Cardiac septum (tissue), 1 donor: ENCODE results near the gene TIMM17A. TPM values are rescaled to one million over a fixed set of nuclear protein-coding genes. Genes with fewer than 3 reads are reported as not detected.

Experiments
- DNase-seq: peaks from one replicate; pipeline ENCODE4 v3.0.0-alpha.2; 2020; ENCODE audit warnings: low spot score
- intact Hi-C: fragments of 100-400 bp; cut with DNase I; formaldehyde crosslinking; loops from one replicate; pipeline ENCODE4 v1.14.0; 2022
- long read RNA-seq: library from polyadenylated mRNA; unstranded; transcript quantifications from one replicate; pipeline ENCODE4 v2.0.0, GENCODE V29; 2021
- total RNA-seq: library from RNA; stranded (reverse); fragmentation: NEBNext Ultra II Directional; extraction: Animal tissue kit (Norgen Biotek cat#: 25700); gene quantifications from one replicate; pipeline ENCODE4 v1.2.1, GENCODE V29; 2021
- donor health status: DM: no; HTN: no; CAD: no.

The TIMM17A gene
- total RNA-seq: 79.1 TPM
- long read RNA-seq, transcript TIMM17A-201 (6 exons, 1,659 nt): major isoform, 113 of 147 reads
- long read RNA-seq, partial matches to known transcripts: 26 of 147 reads
- long read RNA-seq, other reads (novel, unspliced or antisense): 7 of 147 reads

- DNase-seq: peak; percentile 99
- intact Hi-C loops: loop anchor here (5.0 kb wide), 1 partner anchor 128 kb away; the partner anchor contains the start of gene IPO9
Observed at GRCh38 chr1:201955009-201955728, at the start of gene TIMM17A. Gene TIMM17A, plus strand, starts transcription at chr1:201955503. Its CDS starts 24 bp downstream, at chr1:201955527.

GRCh38 chr1:201906336-201906735 is 49.0 kb upstream of the TIMM17A start:
- DNase-seq: no peak
- intact Hi-C loops: loop anchor here (5.0 kb wide), 1 partner anchor 36 kb away; no protein-coding TSS in a partner anchor

DNA sequence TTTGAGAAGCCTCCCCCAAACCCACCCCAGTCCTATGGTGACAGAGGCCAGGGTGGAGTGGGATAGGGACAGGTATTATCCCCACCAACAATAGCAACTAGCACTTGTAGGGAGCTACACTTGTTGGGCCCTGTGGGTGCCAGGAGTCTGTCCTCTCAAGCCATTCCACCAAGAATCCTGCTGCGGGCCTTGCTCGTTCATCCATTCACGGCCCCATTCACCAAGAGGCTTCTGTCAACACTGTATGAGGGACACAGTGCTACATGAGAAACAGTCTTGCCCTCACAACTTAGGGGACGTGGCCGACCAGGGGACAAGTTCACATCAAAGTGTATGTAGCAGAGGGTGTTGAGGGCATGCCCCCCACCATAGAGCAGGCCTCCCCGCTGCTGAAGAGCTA is 47.7 kb upstream of the TIMM17A start:
- no peak for DNase-seq
- intact Hi-C loops: loop anchor here (5.0 kb wide), 1 partner anchor 35 kb away; no protein-coding TSS in a partner anchor

DNA sequence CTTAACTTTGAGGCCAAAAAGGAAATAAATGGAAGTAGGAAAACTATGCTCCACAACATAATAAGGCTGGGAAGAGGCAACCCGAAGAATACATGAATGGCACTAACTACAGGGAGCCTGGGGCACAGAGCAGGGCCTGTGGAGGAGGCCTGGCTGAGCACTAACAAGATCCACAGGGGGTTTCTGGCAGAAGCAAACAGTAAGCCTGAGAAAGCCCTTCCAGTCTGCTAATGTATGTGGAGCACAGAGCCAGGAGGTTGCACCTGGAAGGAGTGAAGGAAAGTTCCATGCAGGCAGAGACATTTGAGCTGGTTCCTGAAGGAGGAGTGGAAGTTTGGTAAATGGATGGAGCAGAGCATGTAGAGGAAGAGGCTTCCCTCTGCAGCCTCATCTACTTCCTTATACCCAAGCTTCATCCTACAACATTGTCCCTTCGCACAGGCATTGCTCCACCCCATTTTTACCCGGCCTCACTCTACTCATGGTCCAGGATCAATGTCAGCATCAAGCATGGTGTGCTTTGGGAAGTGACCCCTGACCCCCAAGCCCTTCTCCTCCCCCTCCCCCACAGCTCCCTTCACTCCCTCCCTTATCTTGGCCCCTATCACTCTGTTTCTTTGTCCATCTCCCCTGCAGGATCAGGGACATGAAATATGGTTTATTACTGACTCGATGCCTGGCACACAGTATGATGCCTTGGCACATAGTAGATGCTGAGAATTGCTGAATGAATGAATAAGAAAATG is 43.3 kb upstream of the TIMM17A start:
- intact Hi-C loops: no loop called here
- DNase-seq: no peak

- intact Hi-C loops: no loop called here
- no peak for DNase-seq
Observed at GRCh38 chr1:201912832-201913231, 42.5 kb upstream of the TIMM17A start.

DNA sequence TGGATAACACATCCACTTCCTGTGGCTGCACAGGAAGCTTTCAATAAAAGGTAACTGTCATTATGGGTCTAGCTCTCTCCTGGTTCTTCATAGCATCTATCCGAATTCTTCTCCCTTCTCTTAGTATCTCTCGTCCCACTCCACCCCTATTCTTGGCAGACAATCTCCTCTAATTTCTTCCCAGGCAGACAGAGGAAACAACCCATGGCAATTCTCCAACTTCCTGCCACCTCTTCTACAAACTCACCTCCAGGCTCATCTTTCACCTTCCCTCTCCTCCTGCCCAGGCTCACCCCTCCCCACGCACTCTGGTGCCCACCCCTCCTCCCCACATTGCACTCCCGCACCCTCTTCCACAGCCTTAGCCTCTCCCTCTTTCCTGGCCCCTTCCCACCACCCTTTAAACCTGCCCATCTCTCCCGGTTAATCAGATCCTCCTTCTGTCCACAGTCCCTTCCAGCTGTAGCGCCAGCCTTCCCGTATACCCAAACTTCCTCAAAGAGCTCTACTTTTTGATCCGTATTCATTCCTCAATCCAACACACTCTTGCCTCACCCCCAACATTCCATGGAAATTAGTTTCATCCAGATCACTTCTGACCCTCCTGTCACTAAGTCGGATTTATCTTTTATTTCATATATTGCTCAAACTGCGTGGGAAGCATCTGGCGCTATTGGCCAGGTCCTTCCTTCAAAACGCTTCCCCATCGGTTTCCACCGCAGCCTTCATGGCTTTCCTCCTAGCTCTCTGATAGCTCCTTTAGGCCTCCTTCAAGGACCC is 40.7 kb upstream of the TIMM17A start:
- intact Hi-C loops: no loop called here

DNA sequence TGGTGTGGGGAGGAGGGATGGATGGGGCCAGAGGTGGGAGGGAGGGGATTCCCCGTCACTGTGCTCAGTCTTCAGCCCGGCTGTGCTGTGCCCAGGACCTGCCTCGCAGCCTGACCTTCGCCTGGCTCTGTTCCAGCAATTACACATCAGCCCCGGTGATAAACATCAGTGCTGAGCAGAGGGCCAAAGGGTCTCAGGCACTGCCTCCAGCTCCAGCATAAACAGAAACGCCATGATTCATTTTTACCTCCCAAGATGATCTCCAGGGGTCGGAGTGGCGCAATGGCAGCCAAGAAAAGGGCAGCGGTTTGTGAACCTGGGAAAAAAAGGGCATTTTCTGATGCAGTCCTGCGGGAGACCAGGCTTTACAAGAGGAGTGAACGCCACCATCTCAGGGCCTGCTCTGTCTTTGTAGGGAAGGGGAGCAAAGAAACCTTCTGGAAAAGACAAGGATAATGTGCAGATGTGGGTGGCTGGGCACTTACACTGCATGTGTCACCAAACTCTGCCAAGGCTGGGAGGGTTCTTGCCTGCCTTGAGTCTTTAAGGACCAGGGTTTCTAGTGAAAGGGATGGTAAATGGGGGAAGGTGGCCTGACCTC is 38.6 kb upstream of the TIMM17A start:
- intact Hi-C loops: no loop called here
- no peak for DNase-seq

More for the DNA sequence above, 40.7 kb upstream of the TIMM17A start:
- DNase-seq: no peak

GRCh38 chr1:201917362-201918033 is 37.8 kb upstream of the TIMM17A start:
- intact Hi-C loops: no loop called here
- DNase-seq: no peak

- intact Hi-C loops: no loop called here
Observed at GRCh38 chr1:201918343-201918742, 37.0 kb upstream of the TIMM17A start.

DNA sequence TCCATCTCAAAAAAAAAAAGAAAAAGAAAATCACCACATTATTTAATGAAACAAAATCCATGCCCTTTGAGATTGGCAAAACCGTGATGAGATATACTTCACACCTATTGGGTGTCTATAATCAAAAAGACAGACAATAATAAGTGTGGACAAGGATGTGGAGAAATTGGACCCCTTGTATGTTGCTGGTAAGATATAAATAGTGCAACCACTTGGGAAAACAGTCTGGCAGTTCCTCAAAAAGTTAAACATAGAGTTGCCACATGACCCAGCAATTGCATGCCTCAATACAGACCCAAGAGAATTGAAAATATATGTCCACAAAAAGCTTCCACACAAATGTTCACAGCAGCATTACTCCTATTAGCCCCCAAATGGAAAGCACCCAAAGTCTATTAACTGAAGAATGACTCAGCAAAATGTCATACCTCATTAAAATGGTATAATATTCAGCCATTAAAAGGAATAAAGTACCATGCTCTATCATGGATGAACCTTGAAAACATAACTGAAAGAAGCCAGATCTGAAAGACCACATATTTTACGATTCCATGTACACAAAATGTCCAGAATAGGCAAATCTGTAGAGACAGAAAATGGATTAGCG is 33.2 kb upstream of the TIMM17A start:
- no peak for DNase-seq
- intact Hi-C loops: no loop called here

More at GRCh38 chr1:201918343-201918742, 37.0 kb upstream of the TIMM17A start:
- no peak for DNase-seq

GRCh38 chr1:201925301-201925567 is 30.1 kb upstream of the TIMM17A start:
- no peak for DNase-seq
- intact Hi-C loops: no loop called here

DNA sequence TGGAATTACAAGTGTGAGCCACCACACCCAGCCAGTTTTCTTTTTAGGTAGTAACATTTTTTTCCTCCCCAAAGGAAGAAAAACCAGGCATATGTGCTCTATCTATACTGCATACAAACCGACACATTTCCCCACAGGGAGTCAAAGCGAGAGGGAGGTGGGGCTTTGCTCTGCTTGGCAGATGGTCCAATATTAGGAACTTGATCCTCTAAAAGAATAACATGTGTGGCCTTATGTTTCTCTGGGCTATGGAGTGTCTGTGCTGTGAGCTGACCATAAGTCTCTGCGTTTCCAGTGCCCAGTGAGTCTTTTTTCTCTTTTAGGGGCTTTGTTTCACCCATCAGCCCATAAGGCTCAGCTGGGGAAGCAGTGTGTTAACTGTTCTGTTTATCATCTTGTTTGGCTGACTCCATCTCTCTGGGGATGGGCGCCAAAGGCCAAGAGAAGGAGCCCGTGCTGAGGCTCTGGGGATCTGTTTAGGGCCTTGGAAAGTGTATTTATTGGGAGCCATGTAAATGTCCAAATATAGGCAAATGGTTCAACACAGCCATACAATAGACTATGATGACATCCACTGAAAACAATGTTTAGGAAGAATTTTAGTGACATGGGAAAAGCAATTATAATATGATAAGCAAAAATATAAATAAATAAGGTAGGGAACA is 29.2 kb upstream of the TIMM17A start:
- no peak for DNase-seq
- intact Hi-C loops: no loop called here

DNA sequence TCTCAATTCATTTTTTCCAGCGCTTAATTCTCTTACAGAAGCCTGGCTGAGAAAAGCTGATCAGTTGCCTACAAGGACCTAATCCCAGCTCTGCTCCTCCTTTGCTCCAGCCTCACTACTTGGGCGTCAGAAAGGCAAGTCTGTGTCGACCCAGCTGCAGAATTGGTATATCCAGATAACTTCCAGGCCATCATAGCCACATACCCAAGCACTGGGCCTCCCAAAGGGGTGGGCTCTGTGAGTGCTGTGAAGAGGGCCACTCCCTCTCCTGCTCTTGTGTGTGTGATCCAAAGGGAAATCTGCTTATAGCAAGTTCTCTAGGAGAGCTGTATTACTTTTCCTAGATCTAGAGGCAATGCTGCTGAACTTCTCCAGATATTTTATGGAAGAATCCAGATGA is 27.0 kb upstream of the TIMM17A start:
- no peak for DNase-seq
- intact Hi-C loops: no loop called here

DNA sequence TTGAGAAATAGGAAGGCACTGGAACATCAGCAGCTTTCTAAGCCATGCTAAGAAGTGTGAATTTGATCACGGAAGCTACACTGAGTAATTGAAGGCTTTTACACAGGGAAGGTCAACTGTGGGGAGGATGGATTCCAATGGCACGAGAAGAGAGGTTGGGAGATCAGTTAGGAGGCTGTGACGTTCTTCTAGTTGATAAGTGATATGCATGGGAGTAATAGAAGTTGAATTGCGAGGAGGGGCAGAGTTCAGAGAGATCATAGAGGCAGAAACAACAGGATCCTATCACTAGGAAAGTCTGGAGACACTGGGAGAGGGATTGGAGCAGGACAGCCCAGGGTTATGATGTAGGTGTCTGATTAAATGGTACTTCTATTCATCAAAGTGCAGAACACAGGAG is 25.2 kb upstream of the TIMM17A start:
- intact Hi-C loops: no loop called here
- DNase-seq: no peak

- intact Hi-C loops: no loop called here
- DNase-seq: no peak
Observed at GRCh38 chr1:201930803-201931202, 24.5 kb upstream of the TIMM17A start.

DNA sequence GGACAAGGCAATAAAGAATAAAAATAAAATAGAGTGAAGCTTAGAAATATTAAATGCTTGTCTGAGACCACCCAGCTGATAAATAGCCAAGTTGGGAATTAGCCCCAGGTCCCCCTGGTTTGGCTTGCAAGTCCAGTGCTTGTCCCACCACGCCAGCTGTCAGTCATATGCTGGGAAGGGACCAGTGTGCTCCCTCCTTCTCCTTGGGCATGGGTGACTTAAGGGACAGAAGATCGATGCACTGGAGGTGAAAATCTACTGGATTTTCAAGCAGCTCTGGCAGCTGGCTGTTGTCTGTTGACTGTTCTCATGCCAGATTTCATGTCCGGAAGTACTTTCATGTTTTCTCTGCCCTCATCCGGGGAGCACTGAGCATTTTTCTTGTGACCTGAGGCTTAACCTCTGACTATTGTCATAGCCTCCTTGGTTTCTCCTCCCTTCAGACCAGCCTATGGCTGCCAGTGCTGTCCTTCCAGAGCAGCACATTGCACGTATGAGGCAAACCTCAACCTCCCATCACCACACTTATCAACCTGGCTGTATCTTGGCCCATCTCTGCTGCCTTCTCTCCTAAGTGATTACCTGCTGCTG is 21.4 kb upstream of the TIMM17A start:
- no peak for DNase-seq
- intact Hi-C loops: no loop called here

DNA sequence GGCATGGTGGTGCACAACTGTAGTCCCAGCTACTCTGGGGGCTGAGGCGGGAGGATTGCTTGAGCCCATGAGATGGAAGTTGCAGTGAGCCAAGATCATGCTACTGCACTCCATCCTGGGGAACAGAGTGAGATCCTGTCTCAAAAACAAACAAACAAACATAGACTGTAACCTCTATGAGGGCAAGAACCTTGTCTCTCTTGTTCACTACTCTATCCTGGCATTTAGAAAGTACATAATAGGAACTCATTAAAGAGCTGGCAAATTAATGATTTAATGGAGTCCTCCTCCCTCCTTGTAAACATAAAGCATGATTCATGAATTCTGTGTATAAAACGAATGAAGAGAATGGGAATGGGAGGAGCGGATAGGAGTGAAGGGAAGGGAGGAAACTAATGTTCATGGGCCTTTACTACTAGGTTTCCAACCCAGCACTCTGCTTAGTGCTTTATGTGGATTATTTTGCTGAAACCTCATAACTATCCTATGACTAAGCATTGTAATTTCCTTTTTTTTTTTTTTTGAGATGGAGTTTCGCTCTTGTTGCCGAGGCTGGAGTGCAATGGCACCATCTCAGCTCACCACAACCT is 17.6 kb upstream of the TIMM17A start:
- intact Hi-C loops: no loop called here

More for the DNA sequence above, 17.6 kb upstream of the TIMM17A start:
- DNase-seq: no peak
